ENCODE data around the gene CEMIP.

The CEMIP gene

DNA sequence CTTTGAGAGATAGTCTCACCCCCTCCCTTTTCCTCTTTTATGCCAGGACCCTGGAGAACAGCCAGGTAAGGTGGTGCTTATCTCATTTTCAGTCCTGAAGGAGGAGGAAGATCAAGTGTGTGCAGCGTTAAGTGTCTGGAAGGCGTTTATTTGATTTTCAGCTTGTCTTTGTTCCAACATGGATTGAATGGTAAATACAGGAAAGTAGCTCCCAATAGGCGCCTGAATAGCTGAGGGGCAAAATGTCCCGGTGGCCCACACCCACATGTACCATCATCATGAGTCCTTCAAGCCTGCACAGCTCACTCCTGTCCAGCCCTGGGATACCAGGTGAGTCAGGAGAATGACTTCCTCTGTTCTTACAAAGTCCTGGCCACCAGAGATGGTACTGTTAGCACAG, 73.5 kb downstream of the CEMIP start:
- DNase-seq (ENCODE audit: low read depth): no peak

GRCh38 chr15:80854104-80854503, 74.9 kb downstream of the CEMIP start:
- DNase-seq (ENCODE audit: low read depth): no peak

DNA sequence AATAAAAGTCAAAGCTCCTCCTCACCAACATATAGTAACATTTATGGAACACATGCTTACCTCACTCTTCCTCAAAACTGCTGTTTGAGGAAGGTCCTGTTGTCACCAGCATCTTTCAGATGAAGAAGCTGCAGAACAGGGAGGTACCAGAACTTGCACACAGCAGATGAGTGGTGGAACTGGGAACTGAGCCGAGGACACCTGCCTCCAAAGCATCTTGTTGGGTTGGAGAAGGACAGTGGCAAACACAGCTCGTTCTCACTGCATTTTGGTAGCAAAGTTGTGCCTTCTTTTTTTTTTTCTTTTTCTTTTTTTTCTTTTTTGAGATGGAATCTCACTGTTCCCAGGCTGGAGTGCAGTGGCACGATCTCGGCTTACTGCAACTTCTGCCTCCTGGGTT, 76.0 kb downstream of the CEMIP start:
- no peak for DNase-seq (ENCODE audit: low read depth)

DNA sequence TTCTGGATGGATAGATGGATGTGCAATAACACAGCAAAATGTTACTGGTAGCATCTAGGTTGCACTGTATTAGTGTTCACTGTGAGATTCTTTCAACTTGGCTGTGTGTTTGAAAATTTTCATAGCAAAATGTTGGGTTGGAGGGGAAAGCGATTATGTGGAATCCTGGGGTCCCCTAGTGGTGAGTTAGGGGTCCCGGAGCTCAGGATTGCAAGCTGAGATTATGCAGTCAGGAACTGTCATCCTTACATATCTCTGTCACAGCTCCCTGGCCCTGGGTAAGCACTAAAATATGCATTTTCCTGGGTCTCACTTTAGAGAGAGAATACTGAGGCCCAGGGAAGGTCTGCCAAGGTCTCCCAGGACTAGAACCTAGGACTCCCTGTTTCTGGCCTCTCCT, 77.2 kb downstream of the CEMIP start:
- no peak for DNase-seq (ENCODE audit: low read depth)

- no peak for DNase-seq (ENCODE audit: low read depth)
Observed at GRCh38 chr15:80856809-80857377, 77.7 kb downstream of the CEMIP start.

DNA sequence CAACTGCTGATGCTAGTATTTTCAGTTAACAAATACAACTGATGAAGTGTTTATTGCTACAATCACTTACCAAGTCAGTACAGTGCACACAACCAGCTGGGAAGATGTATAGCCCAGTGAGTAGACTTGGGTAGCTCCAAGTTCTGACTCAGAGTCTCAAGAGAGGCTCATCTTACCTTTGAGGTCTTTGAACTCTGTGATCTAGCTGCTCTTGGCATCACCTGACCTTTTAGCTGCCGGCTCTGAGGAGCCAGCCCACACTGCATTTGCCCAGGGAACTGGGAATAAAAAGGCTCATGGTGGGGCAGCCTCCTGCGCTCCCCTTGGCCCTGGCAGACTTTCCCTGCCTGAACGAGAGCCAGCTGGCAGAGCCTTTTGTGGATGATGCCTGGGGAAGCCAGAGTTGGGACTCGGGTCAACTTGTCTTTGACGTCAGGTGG, 82.6 kb downstream of the CEMIP start:
- DNase-seq (ENCODE audit: low read depth): no peak

DNA sequence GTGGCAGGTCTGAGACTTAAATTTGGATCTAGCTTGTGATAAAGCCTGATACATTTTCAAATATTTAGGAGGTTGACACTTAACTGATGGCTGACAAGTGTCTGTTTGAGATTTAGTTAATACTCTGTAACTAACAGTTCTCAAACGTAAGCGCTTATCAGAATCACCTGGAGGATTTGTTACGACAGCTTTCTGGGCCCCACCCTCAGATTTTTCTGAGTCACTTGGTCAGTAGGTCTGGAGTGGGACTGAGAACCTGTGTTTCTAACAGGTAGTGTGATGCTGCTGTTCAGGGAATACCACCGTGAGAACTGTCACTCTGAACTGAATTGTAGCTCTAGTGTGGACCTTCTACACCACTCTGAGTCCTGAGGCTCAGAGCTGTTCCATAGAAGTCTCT, 85.5 kb downstream of the CEMIP start:
- DNase-seq (ENCODE audit: low read depth): no peak

DNA sequence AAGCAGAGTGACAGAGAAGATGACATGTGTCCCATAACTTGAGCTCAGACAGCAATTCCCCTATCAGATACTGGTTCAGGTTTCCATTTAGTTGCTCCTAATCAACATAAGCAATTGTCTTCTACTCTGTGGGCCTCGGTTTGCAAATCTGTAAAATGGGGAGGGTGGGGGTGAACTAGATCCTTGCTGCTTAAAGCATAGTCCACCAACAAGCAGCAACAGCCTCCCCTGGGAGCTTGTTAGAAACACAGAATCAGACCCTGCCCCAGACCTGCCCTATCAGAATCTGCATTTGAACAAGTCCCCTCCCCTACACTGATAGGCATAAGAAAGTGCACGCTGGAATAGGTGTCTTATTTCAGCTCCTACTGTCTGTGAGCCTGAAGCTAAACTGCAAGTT, 87.8 kb downstream of the CEMIP start:
- DNase-seq (ENCODE audit: low read depth): no peak

DNA sequence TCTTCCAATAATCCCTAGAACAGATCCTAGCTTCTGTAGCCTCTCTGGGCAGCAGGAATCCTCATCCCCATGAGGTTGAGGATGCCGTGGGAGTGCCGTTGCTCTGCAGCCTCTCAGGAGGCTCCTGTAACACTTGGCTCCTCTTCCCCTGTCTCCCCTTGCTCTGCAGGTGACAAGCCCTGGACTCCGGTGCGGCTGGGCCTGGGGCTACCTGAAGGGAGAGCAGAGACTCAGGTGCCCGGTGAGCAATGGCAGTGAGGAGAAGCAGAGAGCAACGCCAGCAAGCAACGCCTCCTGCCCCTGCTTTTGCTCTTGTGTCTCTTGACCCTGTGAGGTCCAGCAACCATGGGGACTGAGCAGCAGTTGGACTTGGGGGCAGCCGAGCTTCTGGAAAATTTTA, 91.2 kb downstream of the CEMIP start:
- DNase-seq (ENCODE audit: low read depth): no peak

- no peak for DNase-seq (ENCODE audit: low read depth)
Observed at GRCh38 chr15:80870893-80871292, 91.7 kb downstream of the CEMIP start.

DNA sequence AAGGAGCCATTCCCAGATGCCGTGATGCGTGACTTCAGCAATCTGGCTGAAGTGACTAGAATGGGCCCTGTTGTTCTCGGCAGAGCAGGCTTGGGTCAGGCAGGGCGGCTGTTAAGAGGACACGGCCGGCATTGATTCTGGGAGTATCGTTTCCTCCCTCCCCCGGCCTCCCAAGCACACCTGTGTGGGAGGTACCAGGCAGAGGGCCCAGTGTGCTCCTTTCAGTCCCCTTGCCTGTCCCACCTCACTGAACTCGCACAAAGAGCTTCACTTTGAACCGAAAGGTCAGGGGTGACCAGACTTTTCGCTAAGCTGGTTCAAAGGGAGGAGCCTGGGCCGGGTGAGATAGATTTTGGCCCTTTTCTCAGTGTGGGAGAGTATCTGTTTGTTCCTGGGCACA, 92.7 kb downstream of the CEMIP start:
- DNase-seq (ENCODE audit: low read depth): no peak

DNA sequence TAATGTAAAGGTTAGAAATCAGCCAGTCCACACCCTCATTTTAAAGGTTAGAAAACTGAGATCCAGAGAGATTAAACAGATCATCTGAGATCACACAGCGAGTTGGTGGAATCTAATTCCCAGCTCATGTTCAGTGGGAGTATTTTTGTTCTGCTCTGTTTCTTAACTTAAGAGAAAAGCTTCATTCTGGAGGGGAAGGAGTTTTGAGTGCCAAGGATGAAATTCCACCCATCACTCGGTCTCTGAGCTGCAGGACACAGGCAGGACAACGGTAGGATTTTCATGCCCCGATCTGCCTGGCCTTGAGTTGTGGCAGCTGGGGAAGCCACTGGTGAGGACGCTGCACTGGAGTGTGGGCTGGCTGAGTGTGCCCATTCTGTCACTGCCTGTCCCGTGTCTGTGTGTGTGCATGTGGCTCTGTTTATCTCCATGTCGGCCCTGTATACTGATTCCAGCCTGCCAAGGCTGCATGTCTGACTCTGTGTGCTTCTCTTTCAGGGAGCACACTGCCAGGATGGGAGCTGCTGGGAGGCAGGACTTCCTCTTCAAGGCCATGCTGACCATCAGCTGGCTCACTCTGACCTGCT, 94.3 kb downstream of the CEMIP start:
- no peak for DNase-seq (ENCODE audit: low read depth)

DNA sequence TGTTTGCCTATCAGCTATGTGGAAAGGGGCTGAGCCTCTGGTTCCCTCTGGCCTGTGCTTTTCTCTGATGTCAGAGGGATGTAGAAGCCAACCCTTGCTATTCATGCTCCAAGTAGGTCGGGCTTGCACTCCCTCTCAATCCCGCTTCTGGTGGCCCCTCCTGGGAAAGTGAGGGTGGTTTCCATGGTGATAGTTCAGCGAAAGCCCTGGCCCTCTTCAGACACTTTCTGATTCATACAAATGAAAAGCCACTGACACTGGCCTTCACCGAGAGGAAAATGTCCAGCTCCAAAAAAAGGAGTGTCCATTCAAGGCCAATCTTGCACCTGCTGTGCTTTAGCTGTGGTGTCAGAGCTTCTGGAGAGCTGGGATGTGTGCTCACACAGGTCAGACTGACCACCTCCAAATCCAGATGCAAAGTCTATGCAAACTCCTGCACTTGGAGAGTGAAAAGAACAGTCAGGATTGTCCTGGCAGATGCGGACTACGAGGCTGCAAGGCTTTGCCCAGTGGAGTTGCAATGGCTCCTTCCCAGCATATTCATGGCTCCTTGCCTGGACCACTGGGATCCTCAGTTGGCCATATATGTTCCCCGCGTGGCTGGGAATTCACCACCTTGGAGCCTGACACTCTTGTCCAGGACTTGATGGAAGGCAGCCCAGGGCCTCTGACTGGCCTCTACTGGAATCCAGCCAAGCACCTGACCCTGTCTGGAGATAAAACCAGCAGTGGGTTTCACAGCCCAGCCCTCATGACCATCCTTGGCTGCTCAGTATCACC, 96.6 kb downstream of the CEMIP start:
- peak; percentile 43 for DNase-seq (ENCODE audit: low read depth)

- no peak for DNase-seq (ENCODE audit: low read depth)
Observed at GRCh38 chr15:80876348-80876674, 97.1 kb downstream of the CEMIP start.

- DNase-seq (ENCODE audit: low read depth): peak; percentile 71
Observed at GRCh38 chr15:80878242-80878866, 99.2 kb downstream of the CEMIP start.

- DNase-seq (ENCODE audit: low read depth): peak; percentile 67
Observed at GRCh38 chr15:80878867-80879250, 99.7 kb downstream of the CEMIP start.

- no peak for DNase-seq (ENCODE audit: low read depth)
Observed at GRCh38 chr15:80880086-80880485, 100.9 kb downstream of the CEMIP start.

GRCh38 chr15:80883641-80884040, 104.5 kb downstream of the CEMIP start:
- DNase-seq (ENCODE audit: low read depth): no peak

- DNase-seq (ENCODE audit: low read depth): no peak
Observed at GRCh38 chr15:80885016-80885579, 105.9 kb downstream of the CEMIP start.

DNA sequence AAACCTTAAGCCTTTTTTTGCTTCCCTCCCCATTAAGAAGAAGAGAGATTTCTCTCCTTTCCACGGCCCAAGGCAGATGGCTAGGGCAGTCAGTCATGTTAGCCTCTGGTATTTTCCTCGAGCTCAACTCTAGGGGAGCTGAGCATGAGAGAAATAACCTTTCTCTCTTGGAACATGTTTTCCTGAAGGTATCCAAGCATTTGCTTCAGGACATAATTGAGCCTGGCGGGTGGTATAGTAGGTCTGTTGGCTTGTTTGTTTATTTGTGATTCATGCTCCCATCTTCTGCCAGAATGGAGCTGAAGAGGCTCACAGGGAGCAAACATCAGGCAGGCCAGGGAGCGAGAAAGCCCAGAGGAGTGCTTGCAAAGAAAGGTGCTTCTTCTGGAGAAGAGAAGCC, 108.0 kb downstream of the CEMIP start:
- DNase-seq (ENCODE audit: low read depth): peak; percentile 25

DNA sequence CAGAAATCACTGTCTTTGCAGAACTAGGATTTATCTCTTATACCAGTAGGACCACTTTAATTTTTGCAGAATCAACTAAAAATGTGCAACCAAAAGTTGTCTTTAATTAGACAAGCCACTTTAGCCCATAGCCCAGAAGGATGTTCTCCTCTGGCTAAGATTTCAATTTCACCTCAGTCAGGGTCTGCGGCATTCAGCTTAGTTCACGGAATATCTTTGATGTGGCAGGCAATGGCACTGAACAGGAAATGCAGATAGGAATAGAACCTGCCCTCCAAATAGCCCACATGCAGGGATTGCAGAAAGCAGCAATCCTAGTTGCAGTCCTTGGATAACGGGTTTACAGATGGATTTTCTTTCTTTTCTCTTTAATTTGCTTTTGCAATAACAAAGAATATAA, 109.7 kb downstream of the CEMIP start:
- DNase-seq (ENCODE audit: low read depth): no peak

- DNase-seq (ENCODE audit: low read depth): peak; percentile 46
Observed at GRCh38 chr15:80890341-80891005, 111.3 kb downstream of the CEMIP start.
